AG09309 (cell line): ENCODE results near the gene FGF14.

ENCODE experiments used
- DNase-seq: peaks from one replicate; pipeline ENCODE4 v3.0.0-alpha.2; 2010; ENCODE audit warnings: low read depth
- H3K4me3 ChIP-seq: 2 replicates; pipeline ENCODE4 v1.5.1; 2011; ENCODE audit warnings: mild to moderate bottlenecking, low read depth, low read length, moderate library complexity; ENCODE audit not compliant: control insufficient read depth
- CTCF ChIP-seq: IDR thresholded peaks from 2 replicates; pipeline ENCODE4 v1.5.1; 2011; ENCODE audit warnings: mild to moderate bottlenecking, low read depth, low read length, inconsistent platforms; ENCODE audit not compliant: insufficient read depth, control insufficient read depth; ENCODE audit errors: missing control alignments

FGF14 gene

GRCh38 chr13:101661839-101662238, 740.0 kb downstream of the FGF14 start:
- DNase-seq: no peak
- TF ChIP-seq CTCF: no peak
- H3K4me3 ChIP-seq: no peak overlapping the region
